Stimulated activated CD4-positive, alpha-beta T cell treated with anti-CD3 and anti-CD28 coated beads, Interleukin-1b, Interleukin-23, amount 100 ng/mL, for 48 hours (primary cell): Measurements from ENCODE around the gene PLEKHA6.

ENCODE experiments used
- DNase-seq: peaks from one replicate; pipeline ENCODE4 v3.0.0-alpha.2; 2020

PLEKHA6 gene

GRCh38 chr1:204176049-204176448 is 183.7 kb downstream of the PLEKHA6 start:
- no peak for DNase-seq

- no peak for DNase-seq
Observed at GRCh38 chr1:204174958-204175357, 184.8 kb downstream of the PLEKHA6 start.

GRCh38 chr1:204172404-204173029 is 187.2 kb downstream of the PLEKHA6 start:
- no peak for DNase-seq

GRCh38 chr1:204171751-204172178 is 188.0 kb downstream of the PLEKHA6 start:
- DNase-seq: no peak

- no peak for DNase-seq
Observed at GRCh38 chr1:204170494-204171155, 189.1 kb downstream of the PLEKHA6 start.

- no peak for DNase-seq
Observed at GRCh38 chr1:204169858-204170257, 189.9 kb downstream of the PLEKHA6 start.
